GM12801 (cell line): ENCODE results near the gene SHISA7.

Experiments used
- CTCF ChIP-seq: IDR thresholded peaks from one replicate; pipeline ENCODE4 v1.5.1; 2011; ENCODE audit warnings: control low read depth; ENCODE audit not compliant: insufficient read length; ENCODE audit errors: extremely low read depth

The SHISA7 gene

DNA sequence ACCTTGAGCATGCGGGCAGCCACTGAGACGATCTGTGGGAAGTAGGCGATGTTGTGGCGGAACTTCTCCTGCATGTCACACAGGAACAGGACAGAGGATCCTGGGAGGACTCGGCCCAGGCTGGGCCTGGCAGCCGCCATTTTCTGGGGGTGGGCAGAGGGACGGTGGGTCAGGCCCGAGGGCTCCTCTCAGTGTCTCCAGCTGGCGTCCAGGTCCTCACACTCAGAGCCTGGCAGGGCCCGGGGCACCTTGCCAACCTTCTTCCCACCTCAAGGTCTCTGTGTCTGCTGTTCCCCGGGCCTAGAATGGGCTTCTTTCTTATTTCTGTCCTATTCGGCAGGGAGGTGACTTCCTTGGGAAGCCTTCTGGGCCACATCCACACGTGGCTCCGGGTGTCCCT lies 13.2 kb upstream of the SHISA7 start:
- TF ChIP-seq CTCF: no peak

DNA sequence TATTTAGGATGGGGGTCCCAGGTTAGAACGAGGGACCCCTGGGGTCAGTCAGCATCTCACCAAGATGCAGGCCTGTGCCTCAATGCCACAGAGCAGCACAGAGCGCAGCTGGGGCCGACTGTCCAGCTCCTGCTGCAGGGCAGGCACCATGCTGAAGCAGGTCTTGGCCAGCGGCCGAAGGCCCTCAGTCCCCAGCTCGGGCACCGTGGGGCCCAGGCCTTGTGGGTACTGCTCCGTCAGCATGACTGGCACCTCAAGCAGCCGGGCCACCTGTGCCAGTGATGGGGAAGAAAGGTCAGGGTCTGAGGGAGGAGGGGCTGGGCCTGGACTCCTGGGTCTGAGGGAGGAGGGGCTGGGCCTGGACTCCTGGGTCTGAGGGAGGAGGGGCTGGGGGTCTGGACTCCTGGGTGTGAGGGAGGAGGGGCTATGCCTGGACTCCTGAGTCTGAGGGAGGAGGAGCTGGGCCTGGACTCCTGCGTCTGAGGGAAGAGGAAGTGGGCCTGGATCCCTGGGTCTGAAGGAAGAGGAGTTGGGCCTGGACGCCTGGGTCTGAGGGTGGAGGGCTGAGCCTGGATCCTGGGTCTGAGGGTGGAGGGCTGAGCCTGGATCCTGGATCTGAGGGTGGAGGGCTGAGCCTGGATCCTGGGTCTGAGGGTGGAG lies 12.6 kb upstream of the SHISA7 start:
- TF ChIP-seq CTCF: no peak

- no peak for TF ChIP-seq CTCF
Measured at GRCh38 chr19:55454787-55455243, 11.7 kb upstream of the SHISA7 start.

DNA sequence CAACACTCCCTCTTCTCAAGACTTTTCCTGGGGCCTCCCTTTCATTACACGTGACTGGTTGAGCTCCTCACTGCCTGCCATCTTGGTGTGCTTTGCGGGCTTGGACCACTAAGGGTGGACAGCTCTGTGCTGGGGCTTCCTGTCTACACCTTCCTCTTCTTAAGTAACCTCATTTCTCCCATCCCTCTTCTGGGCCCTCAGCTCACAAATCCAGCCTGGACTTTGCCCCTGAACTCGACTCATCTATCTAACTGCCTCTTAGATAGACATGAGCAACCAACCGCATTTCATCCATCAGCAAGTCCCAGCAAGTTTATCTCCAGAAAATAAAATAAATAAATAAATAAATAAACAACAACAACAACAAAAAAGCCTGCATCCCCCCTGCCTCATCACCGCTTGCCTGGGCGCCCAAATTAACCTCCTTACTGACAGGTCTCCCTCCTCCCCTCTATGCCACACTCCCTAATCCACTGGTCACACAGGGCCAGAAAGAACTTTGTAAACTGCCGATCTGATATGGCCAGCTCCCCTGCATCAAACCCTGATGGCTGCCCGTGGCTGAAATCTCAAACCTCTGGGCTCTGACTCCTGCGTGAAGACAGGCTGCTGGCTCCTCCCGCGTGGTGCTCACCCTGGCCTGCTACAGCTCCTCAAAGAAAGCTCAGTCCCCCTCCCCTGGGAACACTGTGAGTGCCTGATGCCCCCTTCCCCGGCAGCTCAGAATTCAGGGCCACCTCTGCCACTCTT lies 10.6 kb upstream of the SHISA7 start:
- TF ChIP-seq CTCF: no peak

GRCh38 chr19:55452749-55453346 lies 9.7 kb upstream of the SHISA7 start:
- no peak for TF ChIP-seq CTCF

- no peak for TF ChIP-seq CTCF
Measured at GRCh38 chr19:55451965-55452748, 9.1 kb upstream of the SHISA7 start.
